ENCODE measurements around the gene REEP6.

DNA sequence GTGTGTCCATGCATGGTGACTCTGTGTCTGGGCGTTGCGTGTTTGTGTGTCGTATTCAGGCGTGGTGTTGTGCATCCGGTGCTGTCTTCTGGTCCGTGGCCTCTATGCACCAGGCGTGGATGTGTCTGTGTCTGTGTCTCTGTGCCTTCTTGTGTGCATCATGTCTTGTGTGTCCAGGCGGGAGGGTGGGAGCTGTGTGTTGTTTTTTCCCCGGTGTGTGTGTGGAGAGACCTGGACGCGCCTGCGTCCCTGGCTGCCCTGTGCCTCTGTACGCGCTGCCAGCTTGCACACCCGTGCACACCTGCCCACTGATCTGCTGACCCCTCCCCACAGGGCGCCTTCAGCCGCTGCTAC lies 34.0 kb downstream of the REEP6 start:
- TF ChIP-seq POLR2A (IDR thresholded peaks at IDR 0.05; ENCODE audit: low read depth, low read length) = no peak
- no peak for TF ChIP-seq POLR2AphosphoS5 (IDR thresholded peaks at IDR 0.05; ENCODE audit: low read depth, low read length)
- TF ChIP-seq SPI1 (IDR thresholded peaks at IDR 0.05; ENCODE audit: low read depth, low read length) = no peak
- TF ChIP-seq TAF1 (IDR thresholded peaks at IDR 0.05; ENCODE audit: low read depth, low read length) = no peak
